Measurements from ENCODE around the gene MTCH1.
"Not testable (repeated sequence)": the region's sequence is repeated elsewhere in the genome, so short reads cannot be mapped to it uniquely, and the experiment has no call there.

The MTCH1 gene

GRCh38 chr6:36946526-36946925 is 39.5 kb downstream of the MTCH1 start:
- FAIRE-seq: no peak

GRCh38 chr6:36945301-36945700 is 40.7 kb downstream of the MTCH1 start:
- FAIRE-seq: no peak

DNA sequence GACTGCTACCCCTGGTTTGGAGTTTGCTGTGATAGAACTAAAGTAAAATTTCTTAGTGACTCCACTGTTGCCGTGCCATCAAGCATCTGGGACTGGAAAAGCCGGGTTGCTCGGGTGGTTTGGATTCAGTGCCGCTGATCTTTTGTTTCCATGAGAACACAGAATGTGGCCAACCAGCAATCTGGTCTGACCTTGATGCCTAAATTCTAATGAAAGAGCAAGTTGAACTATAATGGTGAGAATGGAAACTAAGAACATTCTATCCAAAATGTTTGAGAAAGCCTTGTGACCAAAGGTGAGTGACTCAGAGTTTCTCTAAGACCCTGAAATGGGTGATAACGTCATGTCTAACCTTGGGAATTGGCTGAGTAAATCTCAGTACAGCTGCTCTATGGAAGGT is 41.3 kb downstream of the MTCH1 start:
- FAIRE-seq: no peak

- FAIRE-seq: not testable (repeated sequence)
Measured at GRCh38 chr6:36942329-36942728, 43.7 kb downstream of the MTCH1 start.

DNA sequence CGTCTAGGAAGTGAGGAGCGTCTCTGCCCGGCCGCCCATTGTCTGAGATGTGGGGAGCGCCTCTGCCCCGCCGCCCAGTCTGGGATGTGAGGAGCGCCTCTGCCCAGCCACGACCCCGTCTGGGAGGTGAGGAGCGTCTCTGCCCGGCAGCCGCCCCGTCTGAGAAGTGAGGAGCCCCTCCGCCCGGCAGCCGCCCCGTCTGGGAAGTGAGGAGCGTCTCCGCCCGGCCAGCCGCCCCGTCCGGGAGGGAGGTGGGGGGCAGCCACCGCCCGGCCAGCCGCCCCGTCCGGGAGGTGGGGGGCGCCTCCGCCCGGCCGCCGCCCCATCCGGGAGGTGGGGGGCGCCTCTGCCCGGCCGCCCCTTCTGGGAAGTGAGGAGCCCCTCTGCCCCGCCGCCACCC is 44.4 kb downstream of the MTCH1 start:
- FAIRE-seq: not testable (repeated sequence)

DNA sequence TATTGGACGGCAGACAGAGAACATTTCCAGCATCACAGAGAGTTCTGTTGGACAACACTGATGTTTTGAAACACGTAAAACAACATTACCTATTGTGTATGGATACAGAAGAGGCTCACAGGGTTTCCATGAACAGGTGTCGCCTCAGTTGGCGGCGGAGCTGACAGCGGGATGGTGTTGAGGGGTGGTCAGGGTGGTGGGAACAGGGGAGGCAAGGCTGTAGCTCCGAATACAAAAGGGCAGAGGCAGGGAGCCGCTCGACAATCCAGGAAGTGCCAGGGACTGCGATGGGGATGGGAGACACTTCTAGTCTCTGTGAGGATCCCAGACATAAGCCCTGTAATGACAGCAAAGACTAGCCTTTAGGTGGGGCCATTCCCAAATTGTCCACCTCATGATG is 46.0 kb downstream of the MTCH1 start:
- FAIRE-seq: no peak

DNA sequence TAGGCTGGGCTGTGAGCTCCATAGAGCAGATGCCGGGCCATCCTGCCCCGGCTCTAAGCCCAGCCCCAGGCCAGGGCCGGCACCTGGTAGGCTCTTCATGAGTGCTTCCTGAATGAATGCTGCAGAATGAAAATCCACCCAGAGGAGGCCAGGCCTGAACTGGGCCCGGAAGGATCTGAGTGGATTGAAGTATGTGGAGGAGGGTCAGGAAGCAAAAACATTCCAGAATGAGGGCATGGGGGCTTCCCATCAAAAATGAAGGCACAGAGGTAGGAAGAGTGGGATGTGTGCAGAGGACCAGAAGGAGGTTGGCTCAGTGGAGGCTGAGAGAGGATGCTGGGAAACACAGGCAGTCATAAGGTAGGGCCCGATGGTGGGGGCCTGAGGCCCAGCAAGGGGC is 47.0 kb downstream of the MTCH1 start:
- FAIRE-seq: not testable (repeated sequence)

GRCh38 chr6:36938536-36938935 is 47.5 kb downstream of the MTCH1 start:
- no peak for FAIRE-seq

DNA sequence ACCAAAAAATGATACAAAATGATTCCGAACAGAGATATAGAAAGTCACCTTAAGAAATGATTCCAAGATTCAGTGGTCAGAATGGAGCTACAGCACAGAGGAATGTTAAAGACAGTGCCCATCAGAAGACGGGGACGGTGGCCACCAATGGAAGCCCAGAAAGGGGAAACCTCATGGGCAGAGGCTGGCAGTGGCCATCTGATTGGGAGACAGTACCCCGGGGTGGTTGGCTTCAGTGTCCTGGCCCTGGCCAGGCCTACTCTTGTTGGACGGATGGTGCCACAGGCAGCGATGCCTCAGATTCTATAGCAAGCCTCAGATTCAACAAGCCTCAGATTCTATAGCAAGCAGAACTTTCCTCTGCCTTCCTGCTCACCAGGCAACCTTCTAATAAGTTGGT is 48.1 kb downstream of the MTCH1 start:
- FAIRE-seq: no peak

DNA sequence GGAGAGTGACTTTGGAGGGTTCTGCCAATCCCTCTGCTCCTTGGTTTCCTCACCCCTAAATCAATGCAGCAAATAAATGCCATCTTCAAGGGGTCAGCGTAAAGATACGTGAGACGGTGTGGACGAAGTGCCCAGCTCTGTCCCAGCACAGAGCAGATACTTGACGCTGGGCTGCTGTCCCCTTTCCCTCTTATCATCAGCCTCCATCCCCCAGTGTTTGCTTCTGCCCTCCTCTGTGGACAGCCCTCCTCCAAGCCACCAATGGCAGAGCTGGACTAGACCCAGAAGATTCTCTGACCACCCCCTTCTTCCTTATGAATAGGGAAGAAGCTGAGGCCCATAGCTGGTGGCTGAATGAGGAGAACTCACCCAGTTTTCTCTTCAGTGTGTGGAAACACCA is 49.2 kb downstream of the MTCH1 start:
- no peak for FAIRE-seq

- FAIRE-seq: no peak
Measured at GRCh38 chr6:36934901-36935300, 51.1 kb downstream of the MTCH1 start.

GRCh38 chr6:36933519-36933918 is 52.5 kb downstream of the MTCH1 start:
- no peak for FAIRE-seq

GRCh38 chr6:36933102-36933501 is 52.9 kb downstream of the MTCH1 start:
- no peak for FAIRE-seq

- no peak for FAIRE-seq
Measured at GRCh38 chr6:36930483-36930882, 55.5 kb downstream of the MTCH1 start.

GRCh38 chr6:36929607-36930006 is 56.4 kb downstream of the MTCH1 start:
- no peak for FAIRE-seq

GRCh38 chr6:36929152-36929551 is 56.8 kb downstream of the MTCH1 start:
- no peak for FAIRE-seq

- FAIRE-seq: no peak
Measured at GRCh38 chr6:36928547-36928918, 57.5 kb downstream of the MTCH1 start.

DNA sequence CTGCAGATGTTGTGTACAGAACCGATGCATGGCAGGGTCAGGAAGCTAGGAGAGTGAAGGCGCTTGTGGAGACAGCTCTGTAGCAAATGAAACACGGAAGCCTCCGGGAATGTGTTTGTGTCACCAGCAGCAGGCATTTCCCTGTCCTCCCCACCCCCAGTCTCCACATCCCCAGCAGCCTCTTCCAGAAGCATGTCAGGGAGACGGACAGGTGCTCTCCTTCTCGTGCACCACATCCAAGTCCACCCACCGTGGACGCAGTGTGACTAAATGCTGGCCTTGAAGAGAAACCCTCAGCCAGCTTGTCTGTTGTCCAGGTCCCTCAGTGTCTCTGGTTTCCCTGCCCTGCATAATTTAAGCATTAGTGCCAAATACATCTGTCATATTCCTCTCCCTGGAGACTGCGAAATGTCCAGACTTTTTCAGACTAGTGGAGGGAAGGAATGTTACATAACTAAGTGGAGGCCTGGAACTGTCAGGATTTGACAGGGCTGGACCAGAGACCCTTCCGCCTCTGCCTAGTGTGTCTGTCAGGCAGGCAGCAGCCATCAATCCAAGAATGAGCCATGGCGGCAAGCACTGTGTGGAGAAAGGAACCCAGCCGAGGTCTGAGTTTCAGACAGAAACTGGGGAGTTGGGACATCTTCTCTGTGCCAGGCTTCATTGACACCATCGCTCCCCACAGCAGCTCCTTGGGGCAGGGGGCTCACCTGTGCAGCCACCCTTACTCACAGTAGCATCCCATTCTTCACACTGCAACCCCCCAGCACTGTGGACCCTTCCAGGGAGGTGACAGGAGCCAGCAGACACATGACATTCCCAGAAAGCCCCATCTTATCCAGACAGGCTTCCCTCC is 58.1 kb downstream of the MTCH1 start:
- FAIRE-seq: no peak

DNA sequence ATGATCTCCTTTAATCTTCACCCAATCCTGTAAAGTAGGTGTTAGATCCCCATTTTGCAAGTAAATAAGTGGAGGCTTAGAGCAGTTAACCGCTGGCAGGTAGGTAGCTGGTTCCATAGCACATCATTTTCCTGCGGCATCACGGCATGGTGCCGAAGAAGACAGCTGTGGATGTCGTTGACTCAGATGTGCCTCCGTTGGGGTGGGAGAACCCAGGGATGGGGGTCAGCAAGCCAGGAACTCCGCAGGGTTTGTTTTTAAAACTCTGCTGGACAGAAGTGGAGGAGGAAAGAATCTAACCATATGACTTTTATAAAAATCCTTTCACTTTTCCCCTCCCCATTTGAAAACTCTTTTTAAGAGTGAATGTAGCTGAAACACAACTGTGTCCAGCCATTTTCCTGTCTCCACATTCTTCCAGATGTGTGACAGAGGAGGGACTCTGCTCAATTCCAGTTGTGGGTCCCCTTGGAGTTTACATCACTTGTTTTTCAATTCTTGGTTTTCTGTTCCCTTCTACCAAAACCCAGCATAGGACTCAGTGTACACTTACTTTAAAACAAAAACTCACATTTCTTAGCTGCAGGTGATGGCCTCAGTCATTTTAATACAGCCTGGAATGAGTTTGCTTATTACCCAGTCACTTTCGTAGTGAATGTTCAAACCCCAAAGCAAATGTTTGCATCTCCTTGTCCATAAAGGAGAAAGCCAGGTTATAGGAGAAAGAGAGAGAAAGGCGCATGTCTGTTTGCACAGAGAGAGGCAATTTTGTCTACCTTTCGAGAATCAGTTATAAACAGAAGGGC is 59.1 kb downstream of the MTCH1 start:
- no peak for FAIRE-seq

- no peak for FAIRE-seq
Measured at GRCh38 chr6:36925809-36926208, 60.2 kb downstream of the MTCH1 start.

DNA sequence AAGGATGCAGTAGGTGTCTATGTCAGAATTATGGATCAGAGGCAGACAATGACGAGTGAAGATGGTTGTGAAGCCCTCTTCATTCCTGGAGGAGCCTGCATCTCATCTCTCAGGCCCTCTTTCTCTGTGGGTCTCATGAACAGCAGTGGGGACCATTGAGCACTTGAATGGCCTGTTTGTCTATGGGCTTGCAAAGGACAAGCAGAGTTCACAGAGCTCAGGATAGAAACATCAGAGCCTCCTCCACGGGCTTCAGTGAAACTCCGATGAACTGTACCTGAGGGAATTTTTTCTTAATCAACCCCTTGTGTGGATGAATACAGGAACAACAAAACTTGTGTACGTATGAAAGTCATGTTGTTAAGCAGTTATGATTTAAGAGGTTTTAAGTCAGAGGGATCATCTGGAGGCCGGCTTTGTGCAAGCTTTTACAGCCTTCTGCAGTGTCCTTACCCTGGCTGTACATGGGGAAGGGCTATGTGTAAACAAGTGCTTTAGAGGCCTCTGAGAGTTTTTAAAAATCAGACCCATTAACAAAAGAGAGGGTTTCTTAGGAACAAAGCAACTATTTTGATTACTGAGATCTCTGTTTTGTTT is 61.1 kb downstream of the MTCH1 start:
- no peak for FAIRE-seq

- FAIRE-seq: no peak
Measured at GRCh38 chr6:36924131-36924530, 61.9 kb downstream of the MTCH1 start.

DNA sequence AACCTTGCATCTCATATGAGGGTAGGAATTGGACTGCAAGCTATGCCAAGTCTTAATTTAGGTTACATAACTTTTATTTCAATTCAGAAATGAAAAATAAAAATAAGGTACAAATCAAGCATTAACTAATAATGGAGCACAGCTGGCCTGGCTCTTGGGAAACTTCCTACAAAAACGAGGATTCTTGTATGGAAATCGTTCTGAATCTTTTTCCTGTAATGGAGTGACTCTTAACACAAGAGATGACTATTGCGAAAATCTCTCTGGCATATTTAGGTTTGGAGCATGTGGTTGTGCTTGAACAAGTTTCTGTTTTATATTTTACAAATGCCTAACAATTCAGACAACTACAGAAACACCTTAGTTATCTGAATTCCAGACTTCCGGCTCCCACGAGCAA is 65.5 kb downstream of the MTCH1 start:
- FAIRE-seq: no peak

DNA sequence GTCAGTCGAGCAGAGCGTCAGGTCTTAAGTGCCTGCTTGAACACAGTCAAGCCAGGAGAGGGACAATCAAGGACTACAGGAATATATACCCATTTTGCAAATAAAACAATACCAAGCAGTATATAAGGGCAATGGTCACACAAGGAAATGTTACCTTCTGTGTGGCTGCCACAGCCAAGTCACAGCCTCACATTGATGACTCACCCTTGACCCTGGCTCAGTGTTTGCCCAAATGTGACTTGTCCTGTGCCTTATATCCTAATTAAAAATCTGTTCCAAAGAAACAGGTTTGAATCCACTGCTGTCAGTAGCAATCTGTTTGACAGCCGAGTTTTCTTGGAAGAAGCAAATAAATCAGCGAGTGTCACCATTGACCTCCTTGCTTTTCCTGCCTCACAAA is 65.9 kb downstream of the MTCH1 start:
- FAIRE-seq: no peak
